PC-9 (cell line): ENCODE measurements around the gene ELF4. TPM values are rescaled to one million over a fixed set of nuclear protein-coding genes. Genes with fewer than 3 reads are reported as not detected.

Source experiments
- BruUV-seq: library from RNA; stranded (reverse); fragments of 400-500 nt; replicated peaks from 2 replicates; lab custom pipeline; 2021; lab: Mats Ljungman, UMichigan
- CTCF ChIA-PET: fragments of 300-600 bp; sonication (Branson Sonifier 250); formaldehyde crosslinking; loops from one replicate; lab custom pipeline; 2022; ENCODE audit warnings: antibody characterized with exemption; lab: Charles Lee
- POLR2A ChIA-PET: fragments of 300-600 bp; sonication (Branson Sonifier 250); formaldehyde crosslinking; loops from one replicate; lab custom pipeline; 2022; ENCODE audit warnings: antibody characterized with exemption; ENCODE audit not compliant: unreplicated experiment; lab: Charles Lee
- DNase-seq, 2 experiments: peaks; one replicate each; pipeline versions ENCODE4 v3.0.0 to v3.0.0-alpha.2; 2015 to 2022; ENCODE audit warnings: mixed read lengths in 1 of 2
- H2AFZ ChIP-seq: fragments of 200-600 bp; sonication (generic); 2 replicates; pipeline ENCODE4 v1.8.1; 2017; ENCODE audit warnings: antibody characterized with exemption
- H3F3A ChIP-seq: fragments of 200-600 bp; sonication (generic); 2 replicates; pipeline ENCODE4 v1.8.1; 2017; ENCODE audit warnings: antibody characterized with exemption, mild to moderate bottlenecking, low read depth; ENCODE audit not compliant: insufficient read depth
- H3K27ac ChIP-seq: fragments of 200-600 bp; sonication (generic); 2 replicates; pipeline ENCODE4 v1.6.1; 2016; ENCODE audit warnings: mixed run types
- H3K27me3 ChIP-seq: fragments of 200-600 bp; sonication (generic); 2 replicates; pipeline ENCODE4 v1.6.1; 2016; ENCODE audit warnings: low read depth, mixed run types; ENCODE audit not compliant: insufficient read depth
- H3K36me3 ChIP-seq: fragments of 200-600 bp; sonication (generic); 2 replicates; pipeline ENCODE4 v1.6.1; 2016; ENCODE audit warnings: low read depth, mixed run types
- H3K4me1 ChIP-seq: fragments of 200-600 bp; sonication (generic); replicated peaks from 2 replicates; pipeline ENCODE4 v1.6.1; 2016; ENCODE audit warnings: mixed run types; ENCODE audit not compliant: insufficient read depth
- H3K4me2 ChIP-seq: fragments of 200-600 bp; sonication (generic); 2 replicates; pipeline ENCODE4 v1.6.1; 2017; ENCODE audit warnings: mixed run types
- H3K4me3 ChIP-seq: fragments of 200-600 bp; sonication (generic); 2 replicates; pipeline ENCODE4 v1.6.1; 2016; ENCODE audit warnings: mixed run types
- H3K79me2 ChIP-seq: fragments of 200-600 bp; sonication (generic); 2 replicates; pipeline ENCODE4 v1.6.1; 2017; ENCODE audit warnings: low read depth, mixed run types
- H3K9me2 ChIP-seq: fragments of 200-600 bp; sonication (generic); 2 replicates; pipeline ENCODE4 v1.8.1; 2017; ENCODE audit warnings: mild to moderate bottlenecking; ENCODE audit not compliant: insufficient read depth
- H3K9me3 ChIP-seq: fragments of 200-600 bp; sonication (generic); 2 replicates; pipeline ENCODE4 v1.8.1; 2016; ENCODE audit warnings: low read depth; ENCODE audit not compliant: insufficient read depth
- H4K20me1 ChIP-seq: fragments of 200-600 bp; sonication (generic); 2 replicates; pipeline ENCODE4 v1.8.1; 2017; ENCODE audit not compliant: insufficient read depth
- CTCF ChIP-seq: fragments of 200-600 bp; sonication (generic); conservative IDR thresholded peaks from 2 replicates; pipeline ENCODE4 v1.6.1; 2017; ENCODE audit warnings: mixed run types, antibody characterized with exemption, mild to moderate bottlenecking, moderate library complexity
- EZH2 ChIP-seq: fragments of 200-600 bp; sonication (generic); IDR thresholded peaks from 2 replicates; pipeline ENCODE4 v1.8.0; 2017; ENCODE audit warnings: antibody characterized with exemption, low read depth
- intact Hi-C: fragments of 100-400 bp; cut with micrococcal nuclease; formaldehyde crosslinking; loops from one replicate; pipeline ENCODE4 v1.10.0; 2022; ENCODE audit not compliant: unreplicated experiment
- total RNA-seq: library from RNA; stranded (reverse); gene quantifications from 2 replicates; pipeline ENCODE4 v1.2.3, GENCODE V29; 2021

ELF4 gene
- total RNA-seq, 1 experiment from 2014 or later, result 60.3 TPM

GRCh38 chrX:130093271-130093670 lies 17.0 kb downstream of the ELF4 start:
- Histone ChIP-seq H3K4me1 (peaks cover 58% of the 10 kb centered on the region), H3K27ac (peak overlapping the region; percentile 36), H3K9me3 (no peaks in the 10 kb centered on the region), H3K4me3 (no peak overlapping the region), H4K20me1 (peaks cover 13% of the 10 kb centered on the region), H2AFZ (no peak overlapping the region), H3K4me2 (0 out of 2 replicates have a peak overlapping the region, but pooled peaks have one; percentile 1), H3K27me3 (no peaks in the 10 kb centered on the region), H3F3A (peaks cover 34% of the 10 kb centered on the region), H3K79me2 (peaks cover 85% of the 10 kb centered on the region), H3K36me3 (no peaks in the 10 kb centered on the region), H3K9me2 (no peaks in the 10 kb centered on the region)
- TF ChIP-seq CTCF, result no peak
- TF ChIP-seq EZH2, result no peak
- ChIA-PET CTCF (no interaction called here), POLR2A (no interaction called here)
- DNase-seq, result peak in 1 of 2 experiments; percentile 73
- intact Hi-C loops, result no loop called here
- BruUV-seq, result no TSS peak

GRCh38 chrX:130091980-130092522 lies 18.2 kb downstream of the ELF4 start:
- POLR2A ChIA-PET, result interaction anchor here (0.6 kb wide), 1 partner anchor 60 kb away, joined by 3 read pairs; no protein-coding TSS in a partner anchor

GRCh38 chrX:130090364-130090763 lies 19.9 kb downstream of the ELF4 start:
- no peak for DNase-seq
- no peak overlapping the region for H3K27ac ChIP-seq
- H3K4me3 ChIP-seq, result no peak overlapping the region
- peaks cover 42% of the 10 kb centered on the region for H3K4me1 ChIP-seq
- H3F3A ChIP-seq, result peaks cover 19% of the 10 kb centered on the region; the same call in 1 of the 2 replicates
- CTCF ChIA-PET, result no interaction called here
- peaks cover 13% of the 10 kb centered on the region for H4K20me1 ChIP-seq
- H2AFZ ChIP-seq, result no peak overlapping the region
- no TSS peak for BruUV-seq
- 0 out of 2 replicates have a peak, but pooled peaks cover 7% of the 10 kb centered on the region for H3K36me3 ChIP-seq
- no peak overlapping the region for H3K4me2 ChIP-seq
- H3K9me2 ChIP-seq, result no peaks in the 10 kb centered on the region
- H3K79me2 ChIP-seq, result peaks cover 80% of the 10 kb centered on the region
- no peaks in the 10 kb centered on the region for H3K9me3 ChIP-seq
- H3K27me3 ChIP-seq, result no peaks in the 10 kb centered on the region
- TF ChIP-seq EZH2, result no peak
- TF ChIP-seq CTCF, result no peak
- intact Hi-C loops, result no loop called here
- POLR2A ChIA-PET, result no interaction called here

More at GRCh38 chrX:130091980-130092522, 18.2 kb downstream of the ELF4 start:
- BruUV-seq, result no TSS peak
- peaks cover 13% of the 10 kb centered on the region for H4K20me1 ChIP-seq
- no peaks in the 10 kb centered on the region for H3K9me2 ChIP-seq
- H3K9me3 ChIP-seq, result no peaks in the 10 kb centered on the region
- intact Hi-C loops, result no loop called here
- no peaks in the 10 kb centered on the region for H3K27me3 ChIP-seq
- H3K36me3 ChIP-seq, result no peaks in the 10 kb centered on the region
- peak overlapping the region; percentile 36; the same call in 1 of the 2 replicates for H3K27ac ChIP-seq
- peak overlapping the region; percentile 34 for H3K4me2 ChIP-seq
- CTCF ChIA-PET, result no interaction called here
- peaks cover 47% of the 10 kb centered on the region for H3K4me1 ChIP-seq
- peaks cover 81% of the 10 kb centered on the region for H3K79me2 ChIP-seq
- peaks cover 23% of the 10 kb centered on the region; the same call in 1 of the 2 replicates for H3F3A ChIP-seq
- no peak for TF ChIP-seq EZH2
- no peak for TF ChIP-seq CTCF
- H2AFZ ChIP-seq, result no peak overlapping the region
- peak in 1 of 2 experiments; percentile 34 for DNase-seq
- H3K4me3 ChIP-seq, result no peak overlapping the region
